CD4-positive, alpha-beta T cell treated with Interleukin-4 for 1 hour (primary cell): Measurements from ENCODE around the gene BRD2.

Experiments used
- DNase-seq, 2 donors: peaks; one replicate each; pipeline ENCODE4 v3.0.0-alpha.2; 2020 to 2022

BRD2 gene

GRCh38 chr6:32950010-32950409 lies 18.4 kb upstream of the BRD2 start:
- DNase-seq, result no peak

GRCh38 chr6:32950449-32950848 lies 17.9 kb upstream of the BRD2 start:
- no peak for DNase-seq

- peak; percentile 93 for DNase-seq
Observed at GRCh38 chr6:32952817-32953739, 15.3 kb upstream of the BRD2 start, which contains the start of gene HLA-DMA. Gene HLA-DMA (minus strand): TSS chr6:32953097. CDS start chr6:32953036, 61 bp downstream.

- DNase-seq, result no peak
Observed at GRCh38 chr6:32953775-32954174, 14.6 kb upstream of the BRD2 start.

- no peak for DNase-seq
Observed at GRCh38 chr6:32954267-32954666, 14.1 kb upstream of the BRD2 start.

GRCh38 chr6:32954986-32955802 lies 13.2 kb upstream of the BRD2 start:
- peak; percentile 27 to 66 for DNase-seq

- DNase-seq, result no peak
Observed at GRCh38 chr6:32956176-32956575, 12.2 kb upstream of the BRD2 start.

- no peak for DNase-seq
Observed at GRCh38 chr6:32960563-32960962, 7.8 kb upstream of the BRD2 start.

- no peak for DNase-seq
Observed at GRCh38 chr6:32962213-32962826, 6.1 kb upstream of the BRD2 start.

GRCh38 chr6:32963866-32964265 lies 4.5 kb upstream of the BRD2 start:
- no peak for DNase-seq

GRCh38 chr6:32964776-32965175 lies 3.6 kb upstream of the BRD2 start:
- no peak for DNase-seq

GRCh38 chr6:32967151-32968091 lies 973 bp upstream of the BRD2 start:
- DNase-seq, result peak; percentile 48 to 62

GRCh38 chr6:32968867-32969684 lies 682 bp downstream of the BRD2 start:
- DNase-seq, result peak; percentile 62 to 64

- peak; percentile 69 to 75 for DNase-seq
Observed at GRCh38 chr6:32969685-32970412, 1.5 kb downstream of the BRD2 start.

- peak; percentile 82 for DNase-seq
Observed at GRCh38 chr6:32970413-32971241, 2.2 kb downstream of the BRD2 start.

- no peak for DNase-seq
Observed at GRCh38 chr6:32971242-32971580, 2.8 kb downstream of the BRD2 start.

- peak; percentile 100 for DNase-seq
Observed at GRCh38 chr6:32971581-32972352, 3.4 kb downstream of the BRD2 start.

- peak; percentile 56 to 69 for DNase-seq
Observed at GRCh38 chr6:32972353-32973143, 4.2 kb downstream of the BRD2 start.
